Measurements from ENCODE around the gene TDRD9.
"Not testable (repeated sequence)": the region's sequence is repeated elsewhere in the genome, so short reads cannot be mapped to it uniquely, and the experiment has no call there.

TDRD9 gene

GRCh38 chr14:103910262-103910935 lies 17.9 kb upstream of the TDRD9 start:
- TF ChIP-seq CTCF (IDR thresholded peaks at IDR 0.05; ENCODE audit: low read depth, low read length): peak; percentile 90
- peak; percentile 74 for DNase-seq (ENCODE audit: low read depth, low spot score)
- H3K4me3 ChIP-seq (ENCODE audit: low read depth, low read length): no peak overlapping the region
- in situ Hi-C loops (cut with HindIII; ENCODE audit: low sequenced_read_pairs): no loop called here

DNA sequence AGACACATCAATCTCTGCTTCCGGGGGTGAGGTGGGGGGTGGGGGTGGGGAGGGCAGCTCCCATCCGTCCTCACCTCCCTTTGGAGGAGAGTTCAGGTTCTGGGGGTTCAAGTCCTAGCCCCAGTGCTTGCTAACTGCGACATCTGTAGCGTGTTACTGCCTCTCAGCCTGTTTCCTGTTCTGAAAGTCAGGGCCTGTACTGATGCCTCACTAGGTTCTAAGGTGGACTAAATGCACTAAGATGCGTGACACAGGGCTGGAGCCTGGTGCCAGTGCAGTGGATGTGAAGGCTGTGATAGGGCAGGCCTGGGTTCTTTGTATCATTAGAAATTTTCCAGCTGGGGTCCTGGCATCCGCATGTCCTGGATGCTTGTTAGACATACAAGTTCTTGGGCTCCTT lies 17.3 kb upstream of the TDRD9 start:
- DNase-seq (ENCODE audit: low read depth, low spot score): no peak
- in situ Hi-C loops (cut with HindIII; ENCODE audit: low sequenced_read_pairs): no loop called here
- H3K4me3 ChIP-seq (ENCODE audit: low read depth, low read length): no peak overlapping the region
- no peak for TF ChIP-seq CTCF (IDR thresholded peaks at IDR 0.05; ENCODE audit: low read depth, low read length)

DNA sequence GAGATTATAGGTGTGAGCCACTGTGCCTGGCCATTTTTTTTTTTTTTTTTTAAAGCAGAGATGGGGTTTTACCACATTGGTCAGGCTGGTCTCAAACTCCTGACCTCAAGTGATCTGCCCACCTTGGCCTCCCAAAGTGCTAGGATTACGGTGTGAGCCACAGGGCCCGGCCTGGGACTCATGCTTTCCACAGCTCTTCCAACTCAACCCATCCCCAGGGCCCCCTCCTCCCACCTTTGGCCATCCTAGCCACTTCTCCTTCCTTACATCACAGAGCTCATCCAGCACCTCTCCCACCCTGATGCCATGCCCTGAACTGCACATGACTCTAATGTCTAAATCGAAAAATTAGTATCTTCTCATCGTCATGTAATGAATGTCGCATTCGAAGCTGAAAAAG lies 12.6 kb upstream of the TDRD9 start:
- no peak for TF ChIP-seq CTCF (IDR thresholded peaks at IDR 0.05; ENCODE audit: low read depth, low read length)
- DNase-seq (ENCODE audit: low read depth, low spot score): no peak
- no peak overlapping the region for H3K4me3 ChIP-seq (ENCODE audit: low read depth, low read length)
- in situ Hi-C loops (cut with HindIII; ENCODE audit: low sequenced_read_pairs): no loop called here

- no peak overlapping the region for H3K4me3 ChIP-seq (ENCODE audit: low read depth, low read length)
- in situ Hi-C loops (cut with HindIII; ENCODE audit: low sequenced_read_pairs): no loop called here
- no peak for TF ChIP-seq CTCF (IDR thresholded peaks at IDR 0.05; ENCODE audit: low read depth, low read length)
- DNase-seq (ENCODE audit: low read depth, low spot score): no peak
These were observed 11.5 kb upstream of the TDRD9 start for GRCh38 chr14:103916636-103917262.

DNA sequence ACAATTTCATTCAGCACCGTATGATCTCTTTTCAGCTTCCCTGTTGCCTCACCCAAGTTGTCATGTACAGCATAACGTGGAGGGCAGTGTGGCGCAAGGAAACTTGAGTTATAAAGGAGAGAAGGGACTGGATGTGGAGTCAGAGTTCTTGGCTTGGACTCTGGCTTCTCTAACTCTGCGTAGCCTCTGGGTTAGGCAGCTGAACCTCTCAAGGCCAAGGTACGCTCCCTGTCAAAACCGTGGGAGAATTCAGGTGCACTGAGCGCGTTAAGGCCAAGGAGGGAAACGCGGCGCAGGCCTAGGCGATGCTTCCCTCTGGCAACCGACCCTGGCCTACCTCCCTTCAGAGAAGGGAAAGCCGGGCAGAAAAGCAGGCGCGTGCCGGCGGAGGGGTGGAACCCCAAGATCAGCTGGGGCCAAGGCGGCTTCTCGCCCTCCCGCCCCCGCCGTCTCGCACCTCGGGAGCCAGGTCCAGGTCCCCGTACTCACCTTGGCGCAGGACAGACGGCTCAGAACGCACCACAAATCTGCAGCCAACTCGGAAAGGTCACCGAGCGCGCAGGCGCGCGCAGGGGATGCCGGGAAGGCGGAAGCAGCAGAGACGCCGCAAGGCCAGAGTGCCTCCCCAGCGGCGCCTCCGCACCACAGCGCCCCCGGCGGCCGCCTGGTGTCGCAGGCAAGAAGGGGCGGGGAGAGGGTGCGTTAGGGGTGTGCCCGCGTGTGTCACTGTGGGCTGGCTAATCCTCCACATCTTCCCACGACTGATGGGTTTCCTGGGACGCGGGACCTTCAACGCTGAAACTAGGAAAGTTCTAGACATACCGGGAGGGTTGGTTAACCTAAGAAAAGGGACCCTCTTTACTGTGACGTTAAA lies 7.0 kb upstream of the TDRD9 start:
- in situ Hi-C loops (cut with HindIII; ENCODE audit: low sequenced_read_pairs): no loop called here
- TF ChIP-seq CTCF (IDR thresholded peaks at IDR 0.05; ENCODE audit: low read depth, low read length): peak; percentile 97
- DNase-seq (ENCODE audit: low read depth, low spot score): peak; percentile 92
- H3K4me3 ChIP-seq (ENCODE audit: low read depth, low read length): peak overlapping the region; percentile 80

GRCh38 chr14:103921855-103922200 lies 6.4 kb upstream of the TDRD9 start:
- DNase-seq (ENCODE audit: low read depth, low spot score); H3K4me3 ChIP-seq (ENCODE audit: low read depth, low read length); in situ Hi-C loops (cut with HindIII; ENCODE audit: low sequenced_read_pairs): not testable (repeated sequence)

DNA sequence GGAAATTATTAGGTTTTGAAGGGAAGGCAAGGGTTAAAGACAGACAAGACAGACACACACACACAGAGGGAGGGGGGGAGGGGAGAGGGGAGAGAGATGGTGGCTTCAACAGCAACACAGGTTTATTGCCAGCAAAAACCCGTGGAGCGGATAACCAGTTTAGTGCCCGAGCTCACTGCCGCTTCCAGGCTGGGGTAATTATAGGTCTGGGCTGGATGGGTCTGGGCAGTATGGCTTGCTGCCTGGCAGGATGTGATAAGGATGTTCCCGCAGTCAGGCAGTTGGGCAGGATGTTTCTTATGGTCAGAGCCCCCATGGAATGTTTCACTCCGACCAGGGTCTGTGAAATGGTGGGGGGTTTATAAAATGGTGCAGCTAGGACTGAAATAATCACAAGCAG lies 4.4 kb upstream of the TDRD9 start:
- no peak overlapping the region for H3K4me3 ChIP-seq (ENCODE audit: low read depth, low read length)
- DNase-seq (ENCODE audit: low read depth, low spot score): no peak
- no peak for TF ChIP-seq CTCF (IDR thresholded peaks at IDR 0.05; ENCODE audit: low read depth, low read length)
- in situ Hi-C loops (cut with HindIII; ENCODE audit: low sequenced_read_pairs): no loop called here
